ENCODE measurements around the gene OR10D3.

DNA sequence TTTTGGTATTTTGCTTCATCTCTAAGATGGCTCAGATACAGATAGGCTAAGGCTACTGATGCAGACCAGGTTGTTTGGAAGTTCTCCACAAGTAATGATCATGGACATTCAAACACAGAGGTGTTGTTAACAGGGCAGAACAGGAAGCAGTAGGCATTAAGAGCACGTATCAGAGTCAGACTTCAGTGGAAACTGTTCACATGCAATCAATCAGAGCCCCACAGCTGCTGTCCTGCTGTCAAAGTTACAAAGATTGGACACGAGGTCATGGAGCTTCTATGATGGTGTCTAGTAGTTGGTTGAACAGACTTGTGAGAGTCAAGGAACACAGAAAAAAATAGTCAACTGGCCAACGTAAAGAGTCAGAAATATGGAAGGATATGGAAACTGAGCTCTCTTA lies 19.8 kb downstream of the OR10D3 start:
- no peak for TF ChIP-seq ISL2 (CRISPR knock-in tag; IDR thresholded peaks at IDR 0.05)
- TF ChIP-seq, protein P1, sequence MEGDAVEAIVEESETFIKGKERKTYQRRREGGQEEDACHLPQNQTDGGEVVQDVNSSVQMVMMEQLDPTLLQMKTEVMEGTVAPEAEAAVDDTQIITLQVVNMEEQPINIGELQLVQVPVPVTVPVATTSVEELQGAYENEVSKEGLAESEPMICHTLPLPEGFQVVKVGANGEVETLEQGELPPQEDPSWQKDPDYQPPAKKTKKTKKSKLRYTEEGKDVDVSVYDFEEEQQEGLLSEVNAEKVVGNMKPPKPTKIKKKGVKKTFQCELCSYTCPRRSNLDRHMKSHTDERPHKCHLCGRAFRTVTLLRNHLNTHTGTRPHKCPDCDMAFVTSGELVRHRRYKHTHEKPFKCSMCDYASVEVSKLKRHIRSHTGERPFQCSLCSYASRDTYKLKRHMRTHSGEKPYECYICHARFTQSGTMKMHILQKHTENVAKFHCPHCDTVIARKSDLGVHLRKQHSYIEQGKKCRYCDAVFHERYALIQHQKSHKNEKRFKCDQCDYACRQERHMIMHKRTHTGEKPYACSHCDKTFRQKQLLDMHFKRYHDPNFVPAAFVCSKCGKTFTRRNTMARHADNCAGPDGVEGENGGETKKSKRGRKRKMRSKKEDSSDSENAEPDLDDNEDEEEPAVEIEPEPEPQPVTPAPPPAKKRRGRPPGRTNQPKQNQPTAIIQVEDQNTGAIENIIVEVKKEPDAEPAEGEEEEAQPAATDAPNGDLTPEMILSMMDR (CRISPR knock-in tag; IDR thresholded peaks at IDR 0.05), result no peak

Data from HepG2 (cell line).